ENCODE results near the gene BTG1. TPM values are rescaled to one million over a fixed set of nuclear protein-coding genes. Genes with fewer than 3 reads are reported as not detected.

BTG1 gene
- total RNA-seq, 1 experiment from 2014 or later = 23.1 TPM

GRCh38 chr12:92139634-92140150 lies 6.0 kb downstream of the BTG1 start:
- peaks cover 23% of the 10 kb centered on the region for H3K4me1 Mint-ChIP-seq (ENCODE audit: low read depth, unreplicated experiment)
- H3K27me3 Mint-ChIP-seq (ENCODE audit: insufficient read depth, unreplicated experiment) = no peaks in the 10 kb centered on the region
- ChIA-PET POLR2A (no interaction called here), CTCF (no interaction called here)
- Histone ChIP-seq H3K9me3 (no peaks in the 10 kb centered on the region), H3K4me1 (peaks cover 41% of the 10 kb centered on the region), H3K36me3 (ENCODE audit: control insufficient read depth, insufficient read depth, low read length) (peaks cover 2% of the 10 kb centered on the region; the same call in 1 of the 2 replicates), H3K4me3 (ENCODE audit: low read depth, low read length) (no peak overlapping the region), H3K27me3 (replicated peaks; ENCODE audit: control insufficient read depth, insufficient read depth, low read length) (no peaks in the 10 kb centered on the region)
- DNase-seq = no peak
- TF ChIP-seq CTCF (IDR thresholded peaks at IDR 0.05; ENCODE audit: insufficient read depth in 1 of 2, low read depth in 1 of 2, low read length in 1 of 2, severe bottlenecking in 1 of 2, unreplicated experiment in 1 of 2) = no peak
- H3K27ac Mint-ChIP-seq (ENCODE audit: unreplicated experiment) = no peak overlapping the region
- BruUV-seq (replicated peaks) = no TSS peak
- no peaks in the 10 kb centered on the region for H3K9me3 Mint-ChIP-seq (ENCODE audit: unreplicated experiment)
- intact Hi-C loops (cut with micrococcal nuclease; ENCODE audit: unreplicated experiment) = no loop called here
- H3K4me3 Mint-ChIP-seq (ENCODE audit: unreplicated experiment) = no peak overlapping the region
- H3K36me3 Mint-ChIP-seq (ENCODE audit: insufficient read depth, unreplicated experiment) = peaks cover 29% of the 10 kb centered on the region

- no TSS peak for BruUV-seq (replicated peaks)
- intact Hi-C loops (cut with micrococcal nuclease; ENCODE audit: unreplicated experiment) = no loop called here
- H3K4me1 Mint-ChIP-seq (ENCODE audit: low read depth, unreplicated experiment) = peaks cover 23% of the 10 kb centered on the region
- H3K4me3 Mint-ChIP-seq (ENCODE audit: unreplicated experiment) = no peak overlapping the region
- H3K36me3 Mint-ChIP-seq (ENCODE audit: insufficient read depth, unreplicated experiment) = peaks cover 19% of the 10 kb centered on the region
- H3K9me3 Mint-ChIP-seq (ENCODE audit: unreplicated experiment) = no peaks in the 10 kb centered on the region
- POLR2A ChIA-PET = no interaction called here
- H3K27me3 ChIP-seq (replicated peaks; ENCODE audit: control insufficient read depth, insufficient read depth, low read length) = no peaks in the 10 kb centered on the region
- peaks cover 41% of the 10 kb centered on the region for H3K4me1 ChIP-seq
- no peak overlapping the region for H3K4me3 ChIP-seq (ENCODE audit: low read depth, low read length)
- TF ChIP-seq CTCF (IDR thresholded peaks at IDR 0.05; ENCODE audit: insufficient read depth in 1 of 2, low read depth in 1 of 2, low read length in 1 of 2, severe bottlenecking in 1 of 2, unreplicated experiment in 1 of 2) = no peak
- H3K9me3 ChIP-seq = no peaks in the 10 kb centered on the region
- CTCF ChIA-PET = no interaction called here
- DNase-seq = no peak
- H3K27ac Mint-ChIP-seq (ENCODE audit: unreplicated experiment) = no peak overlapping the region
- H3K27me3 Mint-ChIP-seq (ENCODE audit: insufficient read depth, unreplicated experiment) = no peaks in the 10 kb centered on the region
- peaks cover 2% of the 10 kb centered on the region; the same call in 1 of the 2 replicates for H3K36me3 ChIP-seq (ENCODE audit: control insufficient read depth, insufficient read depth, low read length)
These were observed 7.0 kb downstream of the BTG1 start for GRCh38 chr12:92138626-92139025.

- peaks cover under 1% of the 10 kb centered on the region; the same call in 1 of the 2 replicates for H3K36me3 ChIP-seq (ENCODE audit: control insufficient read depth, insufficient read depth, low read length)
- no peak overlapping the region for H3K4me3 ChIP-seq (ENCODE audit: low read depth, low read length)
- CTCF ChIA-PET = interaction anchor here (0.7 kb wide), 1 partner anchor 1244 kb away, joined by 3 read pairs; no protein-coding TSS in a partner anchor
- H3K4me1 ChIP-seq = peaks cover 39% of the 10 kb centered on the region
- H3K27me3 Mint-ChIP-seq (ENCODE audit: insufficient read depth, unreplicated experiment) = no peaks in the 10 kb centered on the region
- BruUV-seq (replicated peaks) = no TSS peak
- H3K9me3 ChIP-seq = no peaks in the 10 kb centered on the region
- no peaks in the 10 kb centered on the region for H3K27me3 ChIP-seq (replicated peaks; ENCODE audit: control insufficient read depth, insufficient read depth, low read length)
- DNase-seq = no peak
- H3K4me3 Mint-ChIP-seq (ENCODE audit: unreplicated experiment) = no peak overlapping the region
- peaks cover 27% of the 10 kb centered on the region for H3K4me1 Mint-ChIP-seq (ENCODE audit: low read depth, unreplicated experiment)
- POLR2A ChIA-PET = no interaction called here
- intact Hi-C loops (cut with micrococcal nuclease; ENCODE audit: unreplicated experiment) = no loop called here
- no peak for TF ChIP-seq CTCF (IDR thresholded peaks at IDR 0.05; ENCODE audit: insufficient read depth in 1 of 2, low read depth in 1 of 2, low read length in 1 of 2, severe bottlenecking in 1 of 2, unreplicated experiment in 1 of 2)
- H3K27ac Mint-ChIP-seq (ENCODE audit: unreplicated experiment) = no peak overlapping the region
- no peaks in the 10 kb centered on the region for H3K9me3 Mint-ChIP-seq (ENCODE audit: unreplicated experiment)
- H3K36me3 Mint-ChIP-seq (ENCODE audit: insufficient read depth, unreplicated experiment) = peaks cover 14% of the 10 kb centered on the region
These were observed 7.5 kb downstream of the BTG1 start for GRCh38 chr12:92138144-92138543.

Data from Caco-2 (cell line).